Neural progenitor cell (in vitro differentiated cells): ENCODE results near the gene PRDM9. TPM values are rescaled to one million over a fixed set of nuclear protein-coding genes. Genes with fewer than 3 reads are reported as not detected.
"Not testable (repeated sequence)": the region's sequence is repeated elsewhere in the genome, so short reads cannot be mapped to it uniquely, and the experiment has no call there.

ENCODE experiments used
- DNase-seq: peaks from one replicate; pipeline ENCODE4 v3.0.0-alpha.2; 2016; ENCODE audit warnings: low spot score
- H2AFZ ChIP-seq: fragments of 200-600 bp; sonication (generic); replicated peaks from 2 replicates; pipeline ENCODE4 v1.6.1; 2016; ENCODE audit warnings: antibody characterized with exemption
- H3F3A ChIP-seq: fragments of 200-600 bp; sonication (generic); 2 replicates; pipeline ENCODE4 v1.6.1; 2016; ENCODE audit warnings: antibody characterized with exemption, low read depth
- H3K27ac ChIP-seq: fragments of 200-600 bp; sonication (generic); 2 replicates; pipeline ENCODE4 v1.5.1; 2016; ENCODE audit warnings: mild to moderate bottlenecking
- H3K27me3 ChIP-seq: fragments of 200-600 bp; sonication (generic); 2 replicates; pipeline ENCODE4 v1.6.1; 2016; ENCODE audit warnings: mild to moderate bottlenecking, moderate library complexity
- H3K36me3 ChIP-seq: fragments of 200-600 bp; sonication (generic); 2 replicates; pipeline ENCODE4 v1.5.1; 2016
- H3K4me1 ChIP-seq: fragments of 200-600 bp; sonication (generic); 2 replicates; pipeline ENCODE4 v1.6.1; 2016; ENCODE audit warnings: mixed run types
- H3K4me2 ChIP-seq: fragments of 200-600 bp; sonication (generic); 2 replicates; pipeline ENCODE4 v1.6.1; 2016
- H3K4me3 ChIP-seq: fragments of 200-600 bp; sonication (generic); 2 replicates; pipeline ENCODE4 v1.5.1; 2016
- H3K79me2 ChIP-seq: fragments of 200-600 bp; sonication (generic); 2 replicates; pipeline ENCODE4 v1.6.1; 2016; ENCODE audit warnings: low read depth
- H3K9ac ChIP-seq: fragments of 200-600 bp; sonication (generic); 2 replicates; pipeline ENCODE4 v1.6.1; 2016
- H3K9me3 ChIP-seq: fragments of 200-600 bp; sonication (generic); 2 replicates; pipeline ENCODE4 v1.5.1; 2016; ENCODE audit warnings: low read depth
- H4K20me1 ChIP-seq: fragments of 200-600 bp; sonication (generic); 2 replicates; pipeline ENCODE4 v1.6.1; 2016; ENCODE audit warnings: low read depth
- H3K27ac Mint-ChIP-seq: 3 replicates; pipeline ENCODE4 v1.8.0; 2021; ENCODE audit warnings: mixed read lengths
- H3K27me3 Mint-ChIP-seq: 2 replicates; pipeline ENCODE4 v1.8.0; 2022; ENCODE audit warnings: low read depth, mild to moderate bottlenecking, inconsistent platforms, moderate library complexity, mixed read lengths; ENCODE audit not compliant: insufficient read depth
- H3K36me3 Mint-ChIP-seq: 3 replicates; pipeline ENCODE4 v1.8.0; 2021; ENCODE audit warnings: mixed read lengths
- H3K4me1 Mint-ChIP-seq: 3 replicates; pipeline ENCODE4 v1.8.0; 2021; ENCODE audit warnings: mixed read lengths
- H3K4me3 Mint-ChIP-seq: 3 replicates; pipeline ENCODE4 v1.8.0; 2021; ENCODE audit warnings: mild to moderate bottlenecking, moderate library complexity, mixed read lengths
- H3K9me3 Mint-ChIP-seq: 3 replicates; pipeline ENCODE4 v1.8.0; 2020; ENCODE audit warnings: mixed read lengths
- CTCF ChIP-seq: fragments of 200-600 bp; sonication (generic); IDR thresholded peaks from 2 replicates; pipeline ENCODE4 v1.5.1; 2017; ENCODE audit warnings: antibody characterized with exemption, mild to moderate bottlenecking
- EZH2 ChIP-seq: fragments of 200-600 bp; sonication (generic); IDR thresholded peaks from 2 replicates; pipeline ENCODE4 v1.6.1; 2017; ENCODE audit warnings: antibody characterized with exemption, mild to moderate bottlenecking, moderate library complexity
- EZH2phosphoT487 ChIP-seq: fragments of 200-600 bp; sonication (generic); IDR thresholded peaks from 2 replicates; pipeline ENCODE4 v1.6.1; 2017; ENCODE audit warnings: antibody characterized with exemption
- total RNA-seq: library from RNA; depleted of rRNA; stranded (reverse); fragments of >200 nt; gene quantifications from 2 replicates; pipeline ENCODE4 v1.2.3, GENCODE V29; 2015; ENCODE audit warnings: low replicate concordance

PRDM9 gene
- total RNA-seq, 1 donor from 2014 or later: not detected

GRCh38 chr5:23494558-23494957, 12.9 kb upstream of the PRDM9 start:
- Histone ChIP-seq H3K4me3 (no peak overlapping the region), H3K4me1 (no peaks in the 10 kb centered on the region), H2AFZ (no peak overlapping the region), H3F3A (no peaks in the 10 kb centered on the region), H3K36me3 (no peaks in the 10 kb centered on the region), H4K20me1 (no peaks in the 10 kb centered on the region), H3K9me3 (no peaks in the 10 kb centered on the region), H3K27me3 (no peaks in the 10 kb centered on the region), H3K4me2 (no peak overlapping the region), H3K27ac (no peak overlapping the region), H3K9ac (no peak overlapping the region), H3K79me2 (no peaks in the 10 kb centered on the region)
- H3K27ac Mint-ChIP-seq: no peak overlapping the region
- H3K4me3 Mint-ChIP-seq: no peak overlapping the region
- H3K27me3 Mint-ChIP-seq: peaks cover 5% of the 10 kb centered on the region
- H3K4me1 Mint-ChIP-seq: no peaks in the 10 kb centered on the region
- TF ChIP-seq EZH2phosphoT487 (no peak), EZH2 (no peak), CTCF (no peak)
- H3K36me3 Mint-ChIP-seq: no peaks in the 10 kb centered on the region
- H3K9me3 Mint-ChIP-seq: no peaks in the 10 kb centered on the region
- DNase-seq: no peak

GRCh38 chr5:23496576-23496975, 10.8 kb upstream of the PRDM9 start:
- H3K36me3 Mint-ChIP-seq: no peaks in the 10 kb centered on the region
- Histone ChIP-seq H3K27me3 (no peaks in the 10 kb centered on the region), H4K20me1 (no peaks in the 10 kb centered on the region), H3K4me3 (no peak overlapping the region), H3K9me3 (no peaks in the 10 kb centered on the region), H3K79me2 (no peaks in the 10 kb centered on the region), H2AFZ (no peak overlapping the region), H3K4me1 (no peaks in the 10 kb centered on the region), H3K4me2 (no peak overlapping the region), H3K27ac (no peak overlapping the region), H3K36me3 (no peaks in the 10 kb centered on the region), H3K9ac (no peak overlapping the region), H3F3A (no peaks in the 10 kb centered on the region)
- no peaks in the 10 kb centered on the region for H3K4me1 Mint-ChIP-seq
- H3K9me3 Mint-ChIP-seq: no peaks in the 10 kb centered on the region
- no peak for DNase-seq
- no peak overlapping the region for H3K27ac Mint-ChIP-seq
- H3K4me3 Mint-ChIP-seq: no peak overlapping the region
- TF ChIP-seq EZH2 (no peak), CTCF (no peak), EZH2phosphoT487 (no peak)
- peaks cover 3% of the 10 kb centered on the region for H3K27me3 Mint-ChIP-seq

- H4K20me1 ChIP-seq: no peaks in the 10 kb centered on the region
- no peaks in the 10 kb centered on the region for H3K27me3 ChIP-seq
- DNase-seq: peak; percentile 67
- no peak overlapping the region for H3K9ac ChIP-seq
- H3K4me1 Mint-ChIP-seq: no peaks in the 10 kb centered on the region
- H3K4me3 Mint-ChIP-seq: no peak overlapping the region
- no peak overlapping the region for H3K27ac Mint-ChIP-seq
- no peaks in the 10 kb centered on the region for H3K9me3 ChIP-seq
- peaks cover 14% of the 10 kb centered on the region for H3K9me3 Mint-ChIP-seq
- no peak overlapping the region for H3K4me3 ChIP-seq
- H3F3A ChIP-seq: no peaks in the 10 kb centered on the region
- H3K27me3 Mint-ChIP-seq: peaks cover 7% of the 10 kb centered on the region
- H3K4me1 ChIP-seq: no peaks in the 10 kb centered on the region
- H3K79me2 ChIP-seq: no peaks in the 10 kb centered on the region
- no peaks in the 10 kb centered on the region for H3K36me3 ChIP-seq
- H3K4me2 ChIP-seq: no peak overlapping the region
- no peak overlapping the region for H3K27ac ChIP-seq
- H3K36me3 Mint-ChIP-seq: no peaks in the 10 kb centered on the region
- peak overlapping the region; percentile 95 for H2AFZ ChIP-seq
- TF ChIP-seq CTCF (peak; percentile 50), EZH2 (no peak)
Observed at GRCh38 chr5:23506329-23507236, 826 bp upstream of the PRDM9 start.

- H3K4me3 Mint-ChIP-seq, H3K27me3 ChIP-seq, H3K4me3 ChIP-seq, H3K27ac ChIP-seq, H3F3A ChIP-seq, DNase-seq, H3K4me1 Mint-ChIP-seq, H3K27ac Mint-ChIP-seq, H3K9ac ChIP-seq, H3K4me1 ChIP-seq, H3K27me3 Mint-ChIP-seq, H3K4me2 ChIP-seq, H3K79me2 ChIP-seq, H3K36me3 ChIP-seq, H2AFZ ChIP-seq, H3K9me3 ChIP-seq, H3K36me3 Mint-ChIP-seq, H4K20me1 ChIP-seq: not testable (repeated sequence)
- peaks cover 17% of the 10 kb centered on the region for H3K9me3 Mint-ChIP-seq
Observed at GRCh38 chr5:23510434-23510833, 3.0 kb downstream of the PRDM9 start.
